Endodermal cell (in vitro differentiated cells): ENCODE data around the gene CRISPLD2. TPM values are rescaled to one million over a fixed set of nuclear protein-coding genes. Genes with fewer than 3 reads are reported as not detected.

Experiments used
- DNase-seq: peaks from one replicate; pipeline ENCODE4 v3.0.0-alpha.2; 2017
- H3K27ac ChIP-seq: 2 replicates; pipeline ENCODE4 v1.5.1; 2013; ENCODE audit warnings: mild to moderate bottlenecking, low read depth, low read length, moderate library complexity
- H3K27me3 ChIP-seq: 2 replicates; pipeline ENCODE4 v1.6.1; 2013; ENCODE audit warnings: mild to moderate bottlenecking, low read length, moderate library complexity; ENCODE audit not compliant: insufficient read depth, control insufficient read depth, poor library complexity, severe bottlenecking
- H3K36me3 ChIP-seq: 2 replicates; pipeline ENCODE4 v1.7.0; 2013; ENCODE audit warnings: mild to moderate bottlenecking, low read length, moderate library complexity; ENCODE audit not compliant: control insufficient read depth, insufficient read depth
- H3K4me1 ChIP-seq: one replicate; pipeline ENCODE4 v1.7.0; 2013; ENCODE audit warnings: low read length; ENCODE audit not compliant: control insufficient read depth, insufficient read depth
- H3K4me3 ChIP-seq: 2 replicates; pipeline ENCODE4 v1.5.1; 2013; ENCODE audit warnings: mild to moderate bottlenecking, low read length, moderate library complexity
- H3K9ac ChIP-seq: 2 replicates; pipeline ENCODE4 v1.6.1; 2013; ENCODE audit warnings: mild to moderate bottlenecking, low read length, moderate library complexity; ENCODE audit not compliant: poor library complexity, severe bottlenecking; ENCODE audit errors: extremely low read depth
- H3K9me3 ChIP-seq: 2 replicates; pipeline ENCODE4 v1.6.1; 2013; ENCODE audit warnings: mild to moderate bottlenecking, low read length, moderate library complexity; ENCODE audit not compliant: control insufficient read depth
- H3K27ac Mint-ChIP-seq: 2 replicates; pipeline ENCODE4 v1.8.0; 2020; ENCODE audit warnings: mixed read lengths
- H3K27me3 Mint-ChIP-seq: 2 replicates; pipeline ENCODE4 v1.8.0; 2021; ENCODE audit warnings: mild to moderate bottlenecking, mixed read lengths; ENCODE audit not compliant: insufficient read depth
- H3K36me3 Mint-ChIP-seq: 2 replicates; pipeline ENCODE4 v1.8.0; 2020; ENCODE audit warnings: low read depth, mixed read lengths
- H3K4me1 Mint-ChIP-seq: 2 replicates; pipeline ENCODE4 v1.8.0; 2020; ENCODE audit warnings: mixed read lengths
- H3K4me3 Mint-ChIP-seq: 2 replicates; pipeline ENCODE4 v1.8.0; 2020; ENCODE audit warnings: mild to moderate bottlenecking, moderate library complexity, mixed read lengths
- H3K9me3 Mint-ChIP-seq: 2 replicates; pipeline ENCODE4 v1.8.0; 2020; ENCODE audit warnings: mild to moderate bottlenecking, mixed read lengths
- CTCF ChIP-seq: fragments of 200-600 bp; sonication (generic); conservative IDR thresholded peaks from 2 replicates; pipeline ENCODE4 v1.5.0; 2021; ENCODE audit warnings: antibody characterized with exemption, mild to moderate bottlenecking
- WGBS, 2 experiments: methylation state at CpG; one replicate each; pipeline versions ENCODE4 v1.1.5 to v1.1.7; 2013; ENCODE audit warnings: missing lambda C conversion rate in 2 of 2, mixed read lengths in 1 of 2; ENCODE audit not compliant: insufficient coverage in 1 of 2, insufficient read length in 1 of 2; 5-methylcytosine and 5-hydroxymethylcytosine counted together
- total RNA-seq, 2 donors: library from RNA; stranded (reverse); fragmentation: NEBNext Ultra II Directional in 1 of 2; extraction: Animal tissue kit (Norgen Biotek cat#: 25700) in 1 of 2; gene quantifications; 2 replicates in 1 of 2; 3 replicates in 1 of 2; pipeline ENCODE4 v1.2.1, GENCODE V29; 2021

The CRISPLD2 gene
- total RNA-seq, 2 donors from 2014 or later = 5.0 to 9.3 TPM

DNA sequence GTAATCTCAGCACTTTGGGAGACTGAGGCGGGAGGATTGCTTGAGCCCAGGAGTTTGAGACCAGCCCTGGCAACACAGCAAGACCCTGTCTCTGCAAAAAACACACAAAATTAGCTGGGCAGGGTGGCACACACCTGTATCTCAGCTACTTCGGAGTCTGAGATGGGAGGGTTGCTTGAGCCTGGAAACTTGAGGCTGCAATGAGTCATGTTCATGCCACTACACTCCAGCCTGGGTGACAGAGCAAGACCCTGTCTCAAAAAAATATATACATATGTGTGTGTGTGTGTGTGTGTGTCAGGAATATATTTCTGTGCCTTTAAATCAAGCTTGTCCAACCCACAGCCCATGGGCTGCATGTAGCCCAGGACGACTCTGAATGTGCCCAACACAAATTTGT is 55.2 kb downstream of the CRISPLD2 start:
- H3K4me3 Mint-ChIP-seq = no peak overlapping the region
- Histone ChIP-seq H3K27ac (no peak overlapping the region), H3K9me3 (no peaks in the 10 kb centered on the region), H3K9ac (no peak overlapping the region), H3K4me3 (no peak overlapping the region), H3K36me3 (peaks cover 4% of the 10 kb centered on the region), H3K27me3 (no peaks in the 10 kb centered on the region), H3K4me1 (no peaks in the 10 kb centered on the region)
- H3K9me3 Mint-ChIP-seq = no peaks in the 10 kb centered on the region
- peaks cover 9% of the 10 kb centered on the region for H3K36me3 Mint-ChIP-seq
- peaks cover 12% of the 10 kb centered on the region for H3K4me1 Mint-ChIP-seq
- WGBS, 2 experiments = 91 to 92% methylated on average over 2 to 3 of the region's 3 CpGs
- DNase-seq = no peak
- TF ChIP-seq CTCF = no peak
- H3K27me3 Mint-ChIP-seq = peaks cover 2% of the 10 kb centered on the region
- no peak overlapping the region for H3K27ac Mint-ChIP-seq

DNA sequence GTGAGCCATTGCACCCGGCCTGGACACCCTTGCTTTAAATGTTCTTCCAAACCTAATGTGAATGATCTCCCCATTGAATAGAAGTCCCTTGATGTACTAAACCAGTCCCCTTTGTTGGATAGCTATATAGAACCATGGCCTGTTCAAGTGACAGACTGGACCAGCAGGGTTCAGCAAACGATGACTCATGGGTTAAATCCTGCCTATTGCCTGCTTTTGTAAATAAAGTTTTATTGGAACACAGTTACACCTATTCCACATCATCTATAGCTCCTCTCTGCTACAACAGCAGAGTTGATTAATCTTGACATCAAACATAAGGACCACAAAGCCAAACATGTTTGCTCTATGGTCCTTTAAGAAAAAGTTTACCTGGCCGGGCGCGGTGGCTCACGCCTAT is 56.1 kb downstream of the CRISPLD2 start:
- H3K4me1 Mint-ChIP-seq = peaks cover 15% of the 10 kb centered on the region
- no peak for TF ChIP-seq CTCF
- WGBS, 2 experiments = 94% methylated on average over 6 of the region's 6 CpGs
- no peaks in the 10 kb centered on the region for H3K9me3 Mint-ChIP-seq
- Histone ChIP-seq H3K4me1 (no peaks in the 10 kb centered on the region), H3K27me3 (no peaks in the 10 kb centered on the region), H3K4me3 (no peak overlapping the region), H3K9ac (no peak overlapping the region), H3K9me3 (no peaks in the 10 kb centered on the region), H3K27ac (no peak overlapping the region), H3K36me3 (peaks cover 4% of the 10 kb centered on the region)
- peaks cover 10% of the 10 kb centered on the region for H3K36me3 Mint-ChIP-seq
- DNase-seq = no peak
- H3K27ac Mint-ChIP-seq = no peak overlapping the region
- H3K4me3 Mint-ChIP-seq = no peak overlapping the region
- H3K27me3 Mint-ChIP-seq = peaks cover 2% of the 10 kb centered on the region

DNA sequence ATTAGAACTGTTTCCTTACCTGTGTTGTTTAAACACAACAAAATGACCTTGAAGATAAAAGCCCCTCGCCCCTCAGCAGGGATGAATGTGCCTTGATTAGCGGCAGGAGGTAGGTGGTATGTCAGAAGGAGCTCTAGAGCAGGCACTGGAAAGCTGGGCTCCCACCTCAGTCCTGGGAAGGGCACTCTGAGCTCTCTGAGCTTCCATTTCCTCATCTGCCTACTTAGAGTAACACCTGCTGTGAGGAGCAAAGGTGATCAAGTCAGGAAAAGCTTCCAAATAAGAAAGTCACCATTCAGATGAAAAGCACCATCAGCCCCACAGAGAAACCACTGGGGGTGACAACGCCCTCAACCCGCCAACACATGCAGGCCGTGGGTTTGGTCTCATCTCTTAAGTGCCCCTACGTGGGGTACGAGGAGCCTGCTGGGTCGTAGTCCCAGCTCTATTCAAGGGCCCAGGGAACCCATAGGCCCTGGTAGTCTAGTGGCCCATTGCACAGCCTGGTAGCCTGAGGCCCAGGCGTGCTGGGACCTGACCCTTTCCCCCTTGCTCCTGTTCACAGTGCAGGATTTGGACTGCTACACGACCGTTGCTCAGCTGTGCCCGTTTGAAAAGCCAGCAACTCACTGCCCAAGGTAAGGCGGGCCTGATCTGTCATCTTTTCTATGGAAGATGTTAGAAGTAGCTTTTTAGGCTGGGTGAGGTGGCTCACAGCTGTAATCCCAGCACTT is 57.3 kb downstream of the CRISPLD2 start:
- Mint-ChIP-seq H3K4me1 (peaks cover 15% of the 10 kb centered on the region), H3K36me3 (peaks cover 11% of the 10 kb centered on the region), H3K4me3 (no peak overlapping the region), H3K27me3 (peaks cover 2% of the 10 kb centered on the region), H3K27ac (no peak overlapping the region), H3K9me3 (no peaks in the 10 kb centered on the region)
- Histone ChIP-seq H3K9ac (no peak overlapping the region), H3K27me3 (no peaks in the 10 kb centered on the region), H3K4me1 (no peaks in the 10 kb centered on the region), H3K27ac (no peak overlapping the region), H3K4me3 (no peak overlapping the region), H3K36me3 (peaks cover 4% of the 10 kb centered on the region), H3K9me3 (no peaks in the 10 kb centered on the region)
- DNase-seq = peak; percentile 81
- no peak for TF ChIP-seq CTCF
- 66 to 93% methylated on average over 9 to 13 of the region's 13 CpGs for WGBS, 2 experiments
